Stimulated activated CD4-positive, alpha-beta T cell treated with anti-CD3 and anti-CD28 coated beads, Interleukin-15, amount 100 ng/mL, for 1 hour (primary cell): ENCODE results near the gene CTSZ.
"Not testable (repeated sequence)": the region's sequence is repeated elsewhere in the genome, so short reads cannot be mapped to it uniquely, and the experiment has no call there.

Experiments
- DNase-seq, 2 donors: peaks; one replicate each; pipeline ENCODE4 v3.0.0-alpha.2; 2020; ENCODE audit warnings: low read depth in 1 of 2, low spot score in 1 of 2

The CTSZ gene

DNA sequence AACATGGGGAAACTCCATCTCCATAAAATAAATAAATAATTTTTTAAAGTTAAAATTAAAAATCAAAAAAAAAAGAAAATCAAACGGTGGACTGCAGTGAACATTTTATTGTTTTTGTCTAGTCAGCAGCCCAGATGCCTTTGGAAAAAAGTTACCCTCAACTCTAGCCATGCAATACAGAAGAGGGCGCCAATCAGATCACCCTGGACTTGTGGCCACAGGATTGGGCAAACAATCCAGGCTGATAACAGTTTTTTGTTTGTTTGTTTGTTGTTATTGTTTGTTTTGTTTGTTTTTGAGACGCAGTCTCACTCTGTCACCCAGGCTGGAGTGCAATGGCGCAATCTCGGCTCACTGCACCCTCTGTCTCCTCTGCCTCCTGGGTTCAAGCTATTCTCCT, 56.5 kb downstream of the CTSZ start:
- no peak for DNase-seq

GRCh38 chr20:58947797-58948388, 59.2 kb downstream of the CTSZ start:
- DNase-seq, result not testable (repeated sequence)

- DNase-seq, result no peak
Measured at GRCh38 chr20:58945965-58946631, 61.0 kb downstream of the CTSZ start.
